Vagina (tissue), 2 donors: Measurements from ENCODE around the gene MSI2.

Experiments used
- POLR2A ChIP-seq, 2 donors: fragments of 450-650 bp; IDR thresholded peaks; one replicate each; pipeline ENCODE4 v1.6.1; 2017; ENCODE audit warnings: antibody characterized with exemption in 2 of 2, mild to moderate bottlenecking in 2 of 2, moderate library complexity in 2 of 2
- POLR2AphosphoS5 ChIP-seq, 2 donors: sonication (generic); formaldehyde crosslinking; IDR thresholded peaks; one replicate each; pipeline ENCODE4 v1.9.0; 2017; ENCODE audit warnings: antibody characterized with exemption in 2 of 2, mild to moderate bottlenecking in 2 of 2, low read depth in 1 of 2; ENCODE audit not compliant: insufficient read depth in 1 of 2
- TF ChIP-seq, protein P1 (sequence below), 3 experiments: fragments of 450-650 bp in 2 of 3; fragments of 200-600 bp in 1 of 3; sonication (generic) in 1 of 3; IDR thresholded peaks; one replicate each; pipeline ENCODE4 v1.5.1; 2017 to 2019; ENCODE audit warnings: antibody characterized with exemption in 3 of 3, mild to moderate bottlenecking in 2 of 3, moderate library complexity in 2 of 3

DNA sequence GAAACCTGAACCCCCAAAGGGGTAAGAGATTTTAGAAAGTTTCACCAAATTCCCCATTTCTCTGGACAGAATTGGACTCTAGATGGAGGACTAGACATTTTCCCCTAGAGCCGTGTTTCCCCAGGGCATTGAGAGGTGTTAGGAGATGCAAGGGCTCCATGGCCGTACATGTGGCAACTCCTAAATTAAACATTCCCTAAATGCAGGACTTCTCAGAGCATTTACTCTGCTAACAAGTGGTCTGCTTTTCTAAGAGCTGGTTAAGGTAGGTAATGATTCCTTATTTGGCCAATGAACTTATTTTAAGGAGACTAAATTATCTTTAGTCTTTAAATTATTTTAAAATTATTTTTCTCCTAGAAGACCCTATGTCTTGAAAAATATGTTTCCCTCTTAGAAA, 200.9 kb downstream of the MSI2 start:
- TF ChIP-seq, protein P1, sequence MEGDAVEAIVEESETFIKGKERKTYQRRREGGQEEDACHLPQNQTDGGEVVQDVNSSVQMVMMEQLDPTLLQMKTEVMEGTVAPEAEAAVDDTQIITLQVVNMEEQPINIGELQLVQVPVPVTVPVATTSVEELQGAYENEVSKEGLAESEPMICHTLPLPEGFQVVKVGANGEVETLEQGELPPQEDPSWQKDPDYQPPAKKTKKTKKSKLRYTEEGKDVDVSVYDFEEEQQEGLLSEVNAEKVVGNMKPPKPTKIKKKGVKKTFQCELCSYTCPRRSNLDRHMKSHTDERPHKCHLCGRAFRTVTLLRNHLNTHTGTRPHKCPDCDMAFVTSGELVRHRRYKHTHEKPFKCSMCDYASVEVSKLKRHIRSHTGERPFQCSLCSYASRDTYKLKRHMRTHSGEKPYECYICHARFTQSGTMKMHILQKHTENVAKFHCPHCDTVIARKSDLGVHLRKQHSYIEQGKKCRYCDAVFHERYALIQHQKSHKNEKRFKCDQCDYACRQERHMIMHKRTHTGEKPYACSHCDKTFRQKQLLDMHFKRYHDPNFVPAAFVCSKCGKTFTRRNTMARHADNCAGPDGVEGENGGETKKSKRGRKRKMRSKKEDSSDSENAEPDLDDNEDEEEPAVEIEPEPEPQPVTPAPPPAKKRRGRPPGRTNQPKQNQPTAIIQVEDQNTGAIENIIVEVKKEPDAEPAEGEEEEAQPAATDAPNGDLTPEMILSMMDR (IDR thresholded peaks at IDR 0.05), result no peak
- TF ChIP-seq POLR2A (IDR thresholded peaks at IDR 0.05) (no peak), POLR2AphosphoS5 (IDR thresholded peaks at IDR 0.05; ENCODE audit: insufficient read depth in 1 of 2, low read depth in 1 of 2) (no peak)
